Measurements from ENCODE around the gene ATG5.
"Not testable (repeated sequence)": the region's sequence is repeated elsewhere in the genome, so short reads cannot be mapped to it uniquely, and the experiment has no call there.

ATG5 gene

GRCh38 chr6:106155219-106155830, 170.2 kb downstream of the ATG5 start:
- DNase-seq (ENCODE audit: low read depth) = no peak

DNA sequence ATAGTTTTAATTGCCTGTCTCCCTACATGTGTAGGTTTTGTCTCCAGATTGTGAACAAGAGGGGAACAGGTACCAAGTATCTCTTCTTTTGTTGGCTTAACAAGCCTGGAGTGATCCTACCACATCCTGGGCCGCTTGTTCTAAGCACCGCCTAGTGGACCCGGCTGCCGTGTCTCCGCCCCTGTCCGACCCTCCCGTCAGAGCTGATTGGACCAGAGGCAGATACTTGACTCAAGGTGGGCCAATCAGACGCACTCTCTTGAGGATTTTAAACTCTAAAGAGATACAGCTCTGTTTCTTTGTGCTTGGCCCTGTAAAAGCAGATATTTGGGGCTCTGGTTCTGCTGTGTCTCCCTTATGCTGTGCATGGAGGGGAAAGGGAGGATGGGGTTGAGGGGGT, 171.2 kb downstream of the ATG5 start:
- DNase-seq (ENCODE audit: low read depth) = no peak

DNA sequence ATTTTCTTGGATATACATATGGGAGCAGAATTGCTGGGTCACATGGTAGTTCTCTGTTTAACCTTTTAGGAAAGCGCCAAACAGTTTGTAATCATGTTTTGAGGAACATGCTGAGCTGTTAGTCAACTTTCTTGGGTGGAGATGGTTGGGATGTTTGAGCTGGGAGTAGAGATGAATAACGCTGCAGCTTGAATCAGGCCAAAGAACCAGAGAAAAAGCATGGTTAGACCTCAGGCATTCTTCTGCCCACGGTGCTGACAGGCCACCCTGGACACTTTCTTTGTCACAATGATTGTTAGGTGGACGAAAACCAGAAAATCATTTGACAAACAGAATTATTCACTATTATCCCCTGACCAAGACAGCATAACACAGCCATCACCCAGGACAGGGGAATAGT, 172.6 kb downstream of the ATG5 start:
- DNase-seq (ENCODE audit: low read depth) = no peak

- DNase-seq (ENCODE audit: low read depth) = not testable (repeated sequence)
Observed at GRCh38 chr6:106152476-106152875, 173.1 kb downstream of the ATG5 start.

DNA sequence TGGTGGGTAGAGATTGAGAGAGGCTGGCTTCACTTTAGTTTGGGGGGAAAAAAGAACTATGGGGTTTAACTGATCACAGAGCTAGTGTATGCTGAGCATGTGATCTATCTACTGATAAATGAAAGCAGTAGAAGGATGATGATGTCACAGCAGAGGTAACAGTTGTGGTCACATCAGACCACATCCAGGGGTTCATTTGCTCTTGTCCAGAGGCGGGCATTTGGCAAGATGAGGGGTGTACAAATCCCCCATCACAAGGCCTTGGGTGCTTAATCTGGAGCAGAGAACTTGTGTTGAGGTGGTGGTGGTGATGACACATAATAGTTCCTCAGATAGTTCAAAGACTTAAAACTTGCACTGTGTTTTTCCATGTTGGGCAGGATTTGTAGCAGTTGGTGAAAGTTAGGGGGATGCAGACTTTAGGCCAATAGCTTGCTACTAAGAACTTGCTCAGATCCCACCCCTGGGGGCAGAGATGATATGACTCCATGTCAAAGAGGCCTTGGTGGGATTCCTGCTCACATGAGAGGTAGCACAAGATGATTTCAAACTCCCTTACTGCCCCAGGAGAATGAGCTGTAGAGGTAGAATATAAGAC, 176.0 kb downstream of the ATG5 start:
- no peak for DNase-seq (ENCODE audit: low read depth)

- no peak for DNase-seq (ENCODE audit: low read depth)
Observed at GRCh38 chr6:106147476-106147875, 178.1 kb downstream of the ATG5 start.

DNA sequence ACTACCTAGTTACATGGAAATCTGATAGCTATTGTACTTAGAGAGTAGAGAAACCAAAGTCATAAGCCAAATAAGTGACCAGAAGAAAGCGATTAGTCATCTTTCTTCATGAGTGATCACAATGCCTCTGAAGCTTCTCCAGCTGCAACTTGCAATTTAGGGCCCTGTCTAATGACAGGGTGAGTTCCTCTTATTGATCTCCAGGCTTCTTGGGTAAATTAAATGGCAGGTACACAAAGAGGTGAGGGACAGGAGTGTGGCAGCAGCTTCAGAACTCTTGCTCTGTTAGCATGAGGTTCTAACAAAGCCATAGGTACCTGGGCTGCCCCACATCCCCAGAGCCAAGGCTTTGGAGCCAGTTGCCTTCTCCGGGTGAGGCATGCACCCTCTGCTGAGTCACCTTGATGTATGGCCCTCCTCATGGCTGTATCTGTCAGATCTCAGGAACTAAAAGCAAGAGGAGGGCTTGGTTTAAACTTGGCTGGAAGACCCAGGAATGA, 178.7 kb downstream of the ATG5 start:
- DNase-seq (ENCODE audit: low read depth) = no peak

GRCh38 chr6:106145741-106146227, 179.8 kb downstream of the ATG5 start:
- DNase-seq (ENCODE audit: low read depth) = peak; percentile 40

- no peak for DNase-seq (ENCODE audit: low read depth)
Observed at GRCh38 chr6:106145144-106145543, 180.4 kb downstream of the ATG5 start.

GRCh38 chr6:106143665-106144064, 181.9 kb downstream of the ATG5 start:
- no peak for DNase-seq (ENCODE audit: low read depth)

- DNase-seq (ENCODE audit: low read depth) = no peak
Observed at GRCh38 chr6:106142876-106143431, 182.6 kb downstream of the ATG5 start.

GRCh38 chr6:106141441-106142237, 183.9 kb downstream of the ATG5 start:
- DNase-seq (ENCODE audit: low read depth) = no peak

GRCh38 chr6:106138151-106138550, 187.4 kb downstream of the ATG5 start:
- no peak for DNase-seq (ENCODE audit: low read depth)

GRCh38 chr6:106136845-106137244, 188.7 kb downstream of the ATG5 start:
- no peak for DNase-seq (ENCODE audit: low read depth)

DNA sequence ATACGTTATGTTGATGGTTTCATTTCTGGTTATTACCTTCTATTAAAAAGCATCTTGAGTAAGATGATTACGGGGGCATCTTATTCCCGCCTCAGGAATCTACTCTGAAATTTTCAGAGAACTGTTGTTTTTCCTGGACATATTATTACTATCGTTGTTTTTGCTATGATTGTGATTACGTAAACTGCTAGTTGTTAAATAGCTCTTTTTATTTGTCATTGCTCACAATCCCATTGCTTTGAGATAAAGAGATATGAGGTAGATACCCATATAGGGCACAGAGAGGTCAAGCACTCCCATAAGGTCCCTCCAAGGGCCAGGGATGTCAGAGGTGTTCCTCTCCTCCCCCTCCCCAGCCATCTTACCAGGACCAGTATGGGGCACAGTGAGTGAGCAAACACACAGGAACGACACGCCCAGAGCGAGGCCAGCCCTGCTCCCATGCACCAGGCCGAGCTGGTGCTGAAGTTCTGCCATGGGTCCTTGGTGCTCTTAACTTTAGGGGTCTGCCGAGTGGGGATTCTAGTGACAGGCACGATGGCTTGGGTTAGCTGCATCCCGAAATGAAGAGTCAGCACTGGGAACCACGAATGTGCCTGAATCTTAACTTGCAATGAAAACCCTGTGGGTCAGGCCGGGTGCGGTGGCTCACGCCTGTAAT, 189.5 kb downstream of the ATG5 start:
- peak; percentile 61 for DNase-seq (ENCODE audit: low read depth)

DNA sequence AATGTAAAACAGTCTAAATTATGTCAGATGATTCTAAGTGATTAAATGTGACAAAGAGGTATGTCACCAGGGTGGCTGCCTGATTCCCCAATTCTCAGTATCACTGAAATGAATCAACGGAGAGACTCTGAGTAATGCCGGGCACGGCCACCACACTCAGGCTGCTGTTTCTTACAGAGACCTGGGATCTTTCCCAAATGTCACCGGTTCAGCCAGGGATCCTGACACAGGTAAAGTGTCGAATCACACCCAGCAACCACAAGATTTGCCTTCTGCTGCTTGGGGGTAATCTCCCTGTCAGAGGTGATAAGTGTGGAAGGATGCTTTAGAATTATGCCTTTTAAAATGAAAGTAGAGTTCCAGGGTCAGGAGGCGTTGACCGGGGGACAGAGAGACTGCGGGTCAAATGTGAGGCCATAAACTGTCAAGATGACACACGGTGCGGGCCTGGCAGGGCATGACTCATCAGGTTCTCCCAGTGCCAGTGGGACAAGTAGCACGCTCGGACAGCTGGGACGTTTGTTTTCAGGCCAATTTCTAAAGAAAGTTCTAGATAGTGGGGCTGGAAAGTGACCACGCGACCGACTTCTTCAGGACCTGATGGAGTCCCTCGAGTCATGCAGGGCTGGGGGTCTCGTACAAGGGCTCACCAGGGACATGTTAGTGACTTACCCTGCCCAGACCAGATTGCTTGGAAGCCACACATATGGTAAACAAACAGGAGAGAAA, 190.5 kb downstream of the ATG5 start:
- peak; percentile 55 for DNase-seq (ENCODE audit: low read depth)

All from amniotic epithelial cell (primary cell).